Raji (cell line): Measurements from ENCODE around the gene GGCX.

Experiments
- POLR2A ChIP-seq: IDR thresholded peaks from 2 replicates; pipeline ENCODE4 v1.6.1; 2011; ENCODE audit warnings: low read depth, low read length, control low read depth; ENCODE audit not compliant: insufficient read depth

GGCX gene

GRCh38 chr2:85561280-85562212 lies at the start of gene GGCX:
TSS of gene GGCX (minus strand) at chr2:85561493. CDS start at chr2:85561428, 65 bp downstream.
- TF ChIP-seq POLR2A = peak; percentile 97

- no peak for TF ChIP-seq POLR2A
Observed at GRCh38 chr2:85607268-85608215, 46.2 kb upstream of the GGCX start.

DNA sequence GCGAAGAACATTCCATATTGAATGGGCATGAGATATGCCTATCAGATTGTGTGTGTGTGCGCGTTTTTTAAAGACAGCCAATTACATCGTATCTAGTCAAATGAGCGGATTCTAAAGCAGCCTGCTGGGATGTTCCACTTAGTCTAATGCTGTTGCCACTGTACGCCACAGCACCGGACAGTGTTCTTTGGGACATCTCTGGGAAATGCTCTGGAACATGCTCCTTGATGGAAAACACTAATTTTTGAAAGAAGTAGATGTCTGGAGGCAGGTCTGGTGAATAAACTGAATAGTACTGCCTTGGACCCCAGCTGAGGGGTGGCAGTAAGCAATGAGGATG lies 44.8 kb upstream of the GGCX start:
- TF ChIP-seq POLR2A = no peak

GRCh38 chr2:85605406-85606115 lies 44.3 kb upstream of the GGCX start:
- no peak for TF ChIP-seq POLR2A

- TF ChIP-seq POLR2A = 0 out of 2 replicates have a peak, but pooled peaks have one; percentile 2
Observed at GRCh38 chr2:85604568-85605339, 43.5 kb upstream of the GGCX start.

- TF ChIP-seq POLR2A = 0 out of 2 replicates have a peak, but pooled peaks have one; percentile 16
Observed at GRCh38 chr2:85604133-85604444, 42.8 kb upstream of the GGCX start.

- peak; percentile 42; the same call in 1 of the 2 replicates for TF ChIP-seq POLR2A
Observed at GRCh38 chr2:85602476-85603234, 41.4 kb upstream of the GGCX start, which contains the start of gene TMEM150A. TSS of gene TMEM150A (minus strand) at chr2:85602698. CDS start at chr2:85601948, 750 bp downstream.

DNA sequence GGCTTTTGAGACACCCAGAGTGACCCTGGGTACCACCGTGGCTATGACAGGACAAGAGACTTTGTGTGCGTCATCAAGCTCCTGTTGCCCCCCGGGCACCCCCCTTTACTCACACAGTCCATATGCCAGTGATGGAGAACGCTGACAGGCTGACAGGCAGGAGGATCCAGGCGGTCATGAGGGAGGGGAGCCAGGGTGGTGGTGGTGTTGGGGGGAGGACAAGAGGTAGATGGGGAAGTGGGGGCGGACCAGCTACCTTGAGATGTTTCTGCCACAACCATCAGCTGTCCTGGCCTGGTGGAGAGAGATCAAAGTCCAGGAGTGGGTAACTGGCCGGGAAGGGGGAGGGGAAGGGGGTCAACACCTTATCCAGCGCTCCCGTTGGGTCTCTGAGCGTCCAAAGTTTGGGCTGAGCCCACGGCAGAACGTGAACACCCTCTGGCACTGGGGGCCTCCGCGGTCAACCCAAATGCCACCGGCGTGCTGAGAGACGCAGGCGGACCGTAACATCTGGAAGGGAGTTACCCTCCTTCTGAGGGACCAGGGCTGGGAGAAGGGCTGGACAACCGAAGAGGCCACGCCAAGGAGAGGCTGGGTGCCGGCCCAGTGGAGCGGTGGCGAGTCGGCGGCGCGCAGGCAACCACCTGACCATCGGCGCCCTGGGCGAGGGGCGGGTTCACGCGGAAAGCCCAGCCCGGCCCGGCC lies 40.6 kb upstream of the GGCX start:
- no peak for TF ChIP-seq POLR2A

GRCh38 chr2:85600951-85601770 lies 39.9 kb upstream of the GGCX start:
- TF ChIP-seq POLR2A = no peak

- no peak for TF ChIP-seq POLR2A
Observed at GRCh38 chr2:85600235-85600575, 38.9 kb upstream of the GGCX start.

GRCh38 chr2:85599468-85600234 lies 38.4 kb upstream of the GGCX start:
- TF ChIP-seq POLR2A = no peak

GRCh38 chr2:85598594-85599340 lies 37.5 kb upstream of the GGCX start:
- TF ChIP-seq POLR2A = no peak
